Left lung (tissue), 14 donors: ENCODE measurements around the gene NCBP1. TPM values are rescaled to one million over a fixed set of nuclear protein-coding genes. Genes with fewer than 3 reads are reported as not detected.
A peak's percentile ranks its signal among the peaks of the same experiment; 100 is the strongest.
"Not testable (repeated sequence)": the region's sequence is repeated elsewhere in the genome, so short reads cannot be mapped to it uniquely, and the experiment has no call there.

Experiments used
- ATAC-seq: fragments of 200-7000 bp; cut with Tn5 transposase; one replicate; pipeline ENCODE4 v1.9.1; 2020; ENCODE audit warnings: moderate library complexity
- DNase-seq, 4 donors: peaks; one replicate each; pipeline ENCODE4 v3.0.0-alpha.2; 2013 to 2020
- H3K27ac ChIP-seq, 2 donors: fragments of 200-600 bp; sonication (generic) in 1 of 2; one replicate each; pipeline versions ENCODE4 v1.5.0 to v1.8.0; 2020 to 2021
- H3K27me3 ChIP-seq, 2 donors: fragments of 200-600 bp; sonication (generic) in 1 of 2; one replicate each; pipeline versions ENCODE4 v1.5.0 to v1.8.0; 2020 to 2021
- H3K36me3 ChIP-seq, 2 donors: fragments of 200-600 bp; sonication (generic) in 1 of 2; one replicate each; pipeline versions ENCODE4 v1.5.0 to v1.8.0; 2020 to 2021
- H3K4me1 ChIP-seq, 2 donors: fragments of 200-600 bp; one replicate each; pipeline ENCODE4 v1.8.0; 2021
- H3K4me3 ChIP-seq, 2 donors: fragments of 200-600 bp; sonication (generic) in 1 of 2; one replicate each; pipeline versions ENCODE4 v1.5.0 to v1.8.0; 2020 to 2021; ENCODE audit warnings: mild to moderate bottlenecking in 1 of 2
- H3K9me3 ChIP-seq, 2 donors: fragments of 200-600 bp; sonication (generic) in 1 of 2; one replicate each; pipeline versions ENCODE4 v1.5.0 to v1.8.0; 2020 to 2021
- CTCF ChIP-seq, 2 donors: fragments of 200-600 bp; sonication (generic) in 1 of 2; IDR thresholded peaks; one replicate each; pipeline versions ENCODE4 v1.5.0 to v1.8.0; 2021; ENCODE audit warnings: antibody characterized with exemption in 2 of 2
- intact Hi-C, 2 donors: fragments of 100-400 bp; cut with DNase I; formaldehyde crosslinking; loops; one replicate each; pipeline versions ENCODE4 v1.11.2 to v1.14.2; 2022
- long read RNA-seq, 12 donors: library from polyadenylated mRNA in 2 of 12; unstranded in 2 of 12; transcript quantifications; one replicate each; pipeline ENCODE4 v2.0.0 and lab custom pipeline, GENCODE V29; 2019 to 2026
- polyA plus RNA-seq, 6 donors: library from polyadenylated mRNA; unstranded; fragments of 120-200 nt; gene quantifications; one replicate each; pipeline ENCODE4 v1.2.1, GENCODE V29; 2013; ENCODE audit not compliant: insufficient read length in 6 of 6
- total RNA-seq, 2 donors: library from RNA; stranded (reverse); fragmentation: NEBNext Ultra II Directional; extraction: Animal tissue kit (Norgen Biotek cat#: 25700); gene quantifications; one replicate each; pipeline ENCODE4 v1.2.1, GENCODE V29; 2021
- donor health status: DM: no; HTN: yes; CAD: no.
- donor health status: DM: no; HTN: no; CAD: no.

The NCBP1 gene
- total RNA-seq (10 to 100 TPM; 28.7 to 31.6 TPM), polyA plus RNA-seq (10 to 100 TPM; 45.9 to 54.2 (median 50.3) TPM)
- long read RNA-seq, donor 1, full-length matches to known transcripts = 3 of 69 reads
- long read RNA-seq, donor 1, partial matches to known transcripts = 41 of 69 reads
- long read RNA-seq, donor 1, other reads (novel, unspliced or antisense) = 25 of 69 reads
- long read RNA-seq, donor 2, full-length matches to known transcripts = 6 of 95 reads
- long read RNA-seq, donor 2, partial matches to known transcripts = 89 of 95 reads
- long read RNA-seq, donor 2, other reads (novel, unspliced or antisense) = 0 of 95 reads
- long read RNA-seq, donor 3, full-length matches to known transcripts = 4 of 40 reads
- long read RNA-seq, donor 3, partial matches to known transcripts = 36 of 40 reads
- long read RNA-seq, donor 3, other reads (novel, unspliced or antisense) = 0 of 40 reads
- long read RNA-seq, donor 4, partial matches to known transcripts = 2 of 6 reads
- long read RNA-seq, donor 4, other reads (novel, unspliced or antisense) = 4 of 6 reads
- long read RNA-seq, donor 5, full-length matches to known transcripts = 4 of 51 reads
- long read RNA-seq, donor 5, partial matches to known transcripts = 47 of 51 reads
- long read RNA-seq, donor 5, other reads (novel, unspliced or antisense) = 0 of 51 reads
- long read RNA-seq, donor 6, full-length matches to known transcripts = 6 of 29 reads
- long read RNA-seq, donor 6, partial matches to known transcripts = 23 of 29 reads
- long read RNA-seq, donor 6, other reads (novel, unspliced or antisense) = 0 of 29 reads
- long read RNA-seq, donor 7, partial matches to known transcripts = 6 of 6 reads
- long read RNA-seq, donor 7, other reads (novel, unspliced or antisense) = 0 of 6 reads
- long read RNA-seq, donor 8, full-length matches to known transcripts = 7 of 53 reads
- long read RNA-seq, donor 8, partial matches to known transcripts = 46 of 53 reads
- long read RNA-seq, donor 8, other reads (novel, unspliced or antisense) = 0 of 53 reads
- long read RNA-seq, donor 9 = 0 reads
- long read RNA-seq, donor 10, partial matches to known transcripts = 3 of 4 reads
- long read RNA-seq, donor 10, other reads (novel, unspliced or antisense) = 1 of 4 reads
- long read RNA-seq, donor 11, full-length matches to known transcripts = 8 of 89 reads
- long read RNA-seq, donor 11, partial matches to known transcripts = 81 of 89 reads
- long read RNA-seq, donor 11, other reads (novel, unspliced or antisense) = 0 of 89 reads
- long read RNA-seq, donor 12, full-length matches to known transcripts = 3 of 63 reads
- long read RNA-seq, donor 12, partial matches to known transcripts = 60 of 63 reads
- long read RNA-seq, donor 12, other reads (novel, unspliced or antisense) = 0 of 63 reads

- peak; percentile 92 for ATAC-seq
- H3K36me3 ChIP-seq = no peaks in the 10 kb centered on the region
- intact Hi-C loops = no loop called here
- DNase-seq = peak; percentile 97 to 99 (median 98)
- H3K27ac ChIP-seq = peak within 1 kb of the TSS; percentile 95 to 98
- H3K4me1 ChIP-seq = peaks cover 22 to 51% of the 10 kb centered on the region in 2 donors
- H3K9me3 ChIP-seq = no peaks in the 10 kb centered on the region
- no peaks in the 10 kb centered on the region for H3K27me3 ChIP-seq
- H3K4me3 ChIP-seq = peak within 1 kb of the TSS; percentile 86 to 89
- TF ChIP-seq CTCF (IDR thresholded peaks at IDR 0.05) = peak in 1 of 2 donors; percentile 24
Measured at GRCh38 chr9:97632985-97633858, at the start of gene NCBP1, which contains the start of gene TSTD2. NCBP1 (plus strand) TSS chr9:97633821; CDS start chr9:97633882, 61 bp downstream. TSTD2 (minus strand) TSS chr9:97633368; CDS start chr9:97627562, 5,806 bp downstream.

GRCh38 chr9:97584778-97585177 is 48.8 kb upstream of the NCBP1 start:
- H3K9me3 ChIP-seq, H3K4me1 ChIP-seq, ATAC-seq, H3K27ac ChIP-seq, DNase-seq, H3K4me3 ChIP-seq, H3K36me3 ChIP-seq, H3K27me3 ChIP-seq, intact Hi-C loops: not testable (repeated sequence)

GRCh38 chr9:97586909-97587308 is 46.7 kb upstream of the NCBP1 start:
- DNase-seq, ATAC-seq, intact Hi-C loops: not testable (repeated sequence)

GRCh38 chr9:97591535-97591934 is 42.1 kb upstream of the NCBP1 start:
- TF ChIP-seq CTCF (IDR thresholded peaks at IDR 0.05) = no peak
- ATAC-seq (peak; percentile 83), DNase-seq (no peak)
- Histone ChIP-seq H3K27me3 (no peaks in the 10 kb centered on the region), H3K9me3 (no peaks in the 10 kb centered on the region), H3K36me3 (no peaks in the 10 kb centered on the region), H3K27ac (no peak overlapping the region), H3K4me1 (no peaks in the 10 kb centered on the region), H3K4me3 (no peak overlapping the region)
- intact Hi-C loops = no loop called here

More at GRCh38 chr9:97586909-97587308, 46.7 kb upstream of the NCBP1 start:
- not testable (repeated sequence) for H3K4me1 ChIP-seq, H3K27me3 ChIP-seq, H3K27ac ChIP-seq, H3K36me3 ChIP-seq, H3K4me3 ChIP-seq, H3K9me3 ChIP-seq

GRCh38 chr9:97592126-97592525 is 41.5 kb upstream of the NCBP1 start:
- no peak for TF ChIP-seq CTCF (IDR thresholded peaks at IDR 0.05)
- Histone ChIP-seq H3K9me3 (no peaks in the 10 kb centered on the region), H3K27ac (no peak overlapping the region), H3K36me3 (no peaks in the 10 kb centered on the region), H3K4me3 (no peak overlapping the region), H3K27me3 (no peaks in the 10 kb centered on the region), H3K4me1 (no peaks in the 10 kb centered on the region)
- intact Hi-C loops = no loop called here
- DNase-seq (peak in 1 of 4 donors; percentile 6), ATAC-seq (no peak)
